OCI-LY7 (cell line): ENCODE data around the gene ZNF462.

Experiments
- EZH2phosphoT487 ChIP-seq: fragments of 200-600 bp; sonication (generic); IDR thresholded peaks from 2 replicates; pipeline ENCODE4 v1.6.1; 2018; ENCODE audit warnings: low read depth, borderline replicate concordance, mild to moderate bottlenecking, mixed run types, antibody characterized with exemption, low read length, moderate library complexity, mixed read lengths
- TF ChIP-seq, protein P1 (sequence below): fragments of 200-600 bp; sonication (generic); conservative IDR thresholded peaks from 2 replicates; pipeline ENCODE4 v1.5.1; 2014; ENCODE audit warnings: mild to moderate bottlenecking, antibody characterized with exemption, low read length, moderate library complexity, mixed read lengths

DNA sequence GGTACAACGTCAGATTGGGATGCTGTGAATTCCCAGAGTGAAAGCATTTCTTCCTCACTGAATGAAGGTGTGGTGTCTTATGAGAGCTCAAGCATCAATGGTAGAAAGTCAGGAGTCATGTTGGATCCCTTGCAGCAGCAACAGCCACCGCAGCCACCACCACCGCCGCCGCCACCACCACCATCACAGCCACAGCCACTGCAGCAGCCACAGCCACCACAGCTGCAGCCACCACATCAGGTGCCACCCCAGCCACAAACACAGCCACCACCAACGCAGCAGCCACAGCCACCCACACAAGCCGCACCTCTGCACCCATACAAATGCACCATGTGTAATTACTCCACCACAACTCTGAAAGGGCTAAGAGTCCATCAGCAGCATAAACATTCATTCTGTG lies 62.4 kb downstream of the ZNF462 start:
- TF ChIP-seq, protein P1, sequence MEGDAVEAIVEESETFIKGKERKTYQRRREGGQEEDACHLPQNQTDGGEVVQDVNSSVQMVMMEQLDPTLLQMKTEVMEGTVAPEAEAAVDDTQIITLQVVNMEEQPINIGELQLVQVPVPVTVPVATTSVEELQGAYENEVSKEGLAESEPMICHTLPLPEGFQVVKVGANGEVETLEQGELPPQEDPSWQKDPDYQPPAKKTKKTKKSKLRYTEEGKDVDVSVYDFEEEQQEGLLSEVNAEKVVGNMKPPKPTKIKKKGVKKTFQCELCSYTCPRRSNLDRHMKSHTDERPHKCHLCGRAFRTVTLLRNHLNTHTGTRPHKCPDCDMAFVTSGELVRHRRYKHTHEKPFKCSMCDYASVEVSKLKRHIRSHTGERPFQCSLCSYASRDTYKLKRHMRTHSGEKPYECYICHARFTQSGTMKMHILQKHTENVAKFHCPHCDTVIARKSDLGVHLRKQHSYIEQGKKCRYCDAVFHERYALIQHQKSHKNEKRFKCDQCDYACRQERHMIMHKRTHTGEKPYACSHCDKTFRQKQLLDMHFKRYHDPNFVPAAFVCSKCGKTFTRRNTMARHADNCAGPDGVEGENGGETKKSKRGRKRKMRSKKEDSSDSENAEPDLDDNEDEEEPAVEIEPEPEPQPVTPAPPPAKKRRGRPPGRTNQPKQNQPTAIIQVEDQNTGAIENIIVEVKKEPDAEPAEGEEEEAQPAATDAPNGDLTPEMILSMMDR: no peak
- TF ChIP-seq EZH2phosphoT487: no peak
